Fibroblast of lung (primary cell): Measurements from ENCODE around the gene HOXB6. TPM values are rescaled to one million over a fixed set of nuclear protein-coding genes. Genes with fewer than 3 reads are reported as not detected.

Experiments
- DNase-seq, 2 donors: peaks; one replicate each; pipeline versions ENCODE4 v3.0.0 to v3.0.0-alpha.2; 2010; ENCODE audit warnings: low read depth in 2 of 2
- H2AFZ ChIP-seq: 2 replicates; pipeline ENCODE4 v1.5.1; 2012; ENCODE audit warnings: low read length, control low read depth, inconsistent platforms
- H3K27ac ChIP-seq: 2 replicates; pipeline ENCODE4 v1.5.1; 2011; ENCODE audit warnings: low read length, control low read depth; ENCODE audit not compliant: insufficient read depth
- H3K27me3 ChIP-seq: 2 replicates; pipeline ENCODE4 v1.5.1; 2011; ENCODE audit warnings: mild to moderate bottlenecking, low read length; ENCODE audit not compliant: control insufficient read depth, insufficient read depth
- H3K36me3 ChIP-seq: 2 replicates; pipeline ENCODE4 v1.5.1; 2011; ENCODE audit warnings: low read length; ENCODE audit not compliant: control insufficient read depth, insufficient read depth
- H3K4me1 ChIP-seq: 2 replicates; pipeline ENCODE4 v1.5.1; 2011; ENCODE audit warnings: low read length; ENCODE audit not compliant: control insufficient read depth, insufficient read depth; ENCODE audit errors: extremely low read depth
- H3K4me2 ChIP-seq: 2 replicates; pipeline ENCODE4 v1.5.1; 2011; ENCODE audit warnings: low read length, control low read depth; ENCODE audit not compliant: insufficient read depth; ENCODE audit errors: extremely low read depth
- H3K4me3 ChIP-seq, 4 experiments: fragments of 200-600 bp in 1 of 4; sonication (generic) in 1 of 4; replicated peaks in 1 of 4; 2 replicates each; pipeline ENCODE4 v1.5.1; 2011 to 2016; ENCODE audit warnings: low read length in 4 of 4, low read depth in 3 of 4, mild to moderate bottlenecking in 3 of 4, control low read depth in 2 of 4, inconsistent platforms in 1 of 4, mixed read lengths in 1 of 4; ENCODE audit not compliant: insufficient read depth in 1 of 4; ENCODE audit errors: control extremely low read depth in 1 of 4
- H3K79me2 ChIP-seq: 2 replicates; pipeline ENCODE4 v1.5.1; 2012; ENCODE audit warnings: mild to moderate bottlenecking, low read length, inconsistent platforms; ENCODE audit not compliant: control insufficient read depth, insufficient read depth
- H3K9ac ChIP-seq: 2 replicates; pipeline ENCODE4 v1.5.1; 2011; ENCODE audit warnings: mild to moderate bottlenecking, low read length, control low read depth; ENCODE audit not compliant: insufficient read depth
- H3K9me3 ChIP-seq: 2 replicates; pipeline ENCODE4 v1.5.1; 2012; ENCODE audit warnings: low read depth, low read length; ENCODE audit not compliant: control insufficient read depth, insufficient read depth
- H4K20me1 ChIP-seq: 2 replicates; pipeline ENCODE4 v1.5.1; 2011; ENCODE audit warnings: low read length; ENCODE audit not compliant: control insufficient read depth, insufficient read depth; ENCODE audit errors: extremely low read depth
- CTCF ChIP-seq, 2 donors: IDR thresholded peaks in 1 of 2; conservative IDR thresholded peaks in 1 of 2; 1 replicate in 1 of 2; 2 replicates in 1 of 2; pipeline ENCODE4 v1.5.1; 2011 to 2012; ENCODE audit warnings: low read length in 2 of 2, control low read depth in 1 of 2, inconsistent platforms in 1 of 2, low read depth in 1 of 2, mild to moderate bottlenecking in 1 of 2
- EZH2 ChIP-seq: IDR thresholded peaks from 2 replicates; pipeline ENCODE4 v1.5.1; 2012; ENCODE audit warnings: low read length, control low read depth, mild to moderate bottlenecking; ENCODE audit errors: missing control alignments
- polyA plus RNA-seq, 2 donors: library from polyadenylated mRNA; depleted of rRNA in 1 of 2; stranded (reverse) in 1 of 2; unstranded in 1 of 2; fragments of >200 nt; gene quantifications; 2 replicates each; pipeline ENCODE4 v1.2.1, GENCODE V29; 2011 to 2012; ENCODE audit warnings: missing spikeins in 1 of 2
- total RNA-seq: library from RNA; depleted of rRNA; stranded (reverse); fragments of >200 nt; gene quantifications from 2 replicates; pipeline ENCODE4 v1.2.1, GENCODE V29; 2014

The HOXB6 gene
- total and polyA plus RNA-seq, 2 donors (not counting 1 experiment from before 2014, with no cell fraction given), result 16.2 to 28.9 TPM

GRCh38 chr17:48593840-48594537 lies 10.8 kb downstream of the HOXB6 start:
- H2AFZ ChIP-seq, result no peak overlapping the region
- peak overlapping the region; percentile 95 for H3K4me2 ChIP-seq
- H3K36me3 ChIP-seq, result peaks cover 4% of the 10 kb centered on the region
- no peaks in the 10 kb centered on the region for H4K20me1 ChIP-seq
- H3K27me3 ChIP-seq, result no peaks in the 10 kb centered on the region
- H3K27ac ChIP-seq, result peak overlapping the region; percentile 98
- TF ChIP-seq CTCF (conservative IDR thresholded peaks at IDR 0.05 in 1 of 2, IDR thresholded peaks at IDR 0.05 in 1 of 2; ENCODE audit: low read depth in 1 of 2, low read length in 2 of 2) (peak; percentile 79 to 90), EZH2 (no peak)
- H3K4me3 ChIP-seq, result peak overlapping the region; percentile 83 to 98 (median 92)
- peaks cover 4% of the 10 kb centered on the region for H3K4me1 ChIP-seq
- no peaks in the 10 kb centered on the region for H3K9me3 ChIP-seq
- H3K9ac ChIP-seq, result peak overlapping the region; percentile 32
- peak; percentile 87 to 100 for DNase-seq
- H3K79me2 ChIP-seq, result peaks cover 97% of the 10 kb centered on the region

GRCh38 chr17:48593126-48593829 lies 11.5 kb downstream of the HOXB6 start, which contains the start of gene HOXB5:
HOXB5 (minus strand) TSS chr17:48593779; CDS start chr17:48593682, 97 bp downstream.
- Histone ChIP-seq H3K27ac (peak within 1 kb of the TSS; percentile 98), H3K79me2 (peaks cover 97% of the 10 kb centered on the region), H3K27me3 (no peaks in the 10 kb centered on the region), H4K20me1 (no peaks in the 10 kb centered on the region), H3K36me3 (peaks cover 4% of the 10 kb centered on the region), H3K4me1 (peaks cover 2% of the 10 kb centered on the region), H3K4me3 (peak within 1 kb of the TSS; percentile 83 to 98 (median 92)), H3K9me3 (no peaks in the 10 kb centered on the region), H3K4me2 (peak within 1 kb of the TSS; percentile 95), H2AFZ (no peak within 1 kb of the TSS), H3K9ac (peak within 1 kb of the TSS; percentile 94)
- peak in 1 of 2 donors; percentile 54 for DNase-seq
- TF ChIP-seq EZH2, result no peak
- no peak for TF ChIP-seq CTCF (conservative IDR thresholded peaks at IDR 0.05 in 1 of 2, IDR thresholded peaks at IDR 0.05 in 1 of 2; ENCODE audit: low read depth in 1 of 2, low read length in 2 of 2)

DNA sequence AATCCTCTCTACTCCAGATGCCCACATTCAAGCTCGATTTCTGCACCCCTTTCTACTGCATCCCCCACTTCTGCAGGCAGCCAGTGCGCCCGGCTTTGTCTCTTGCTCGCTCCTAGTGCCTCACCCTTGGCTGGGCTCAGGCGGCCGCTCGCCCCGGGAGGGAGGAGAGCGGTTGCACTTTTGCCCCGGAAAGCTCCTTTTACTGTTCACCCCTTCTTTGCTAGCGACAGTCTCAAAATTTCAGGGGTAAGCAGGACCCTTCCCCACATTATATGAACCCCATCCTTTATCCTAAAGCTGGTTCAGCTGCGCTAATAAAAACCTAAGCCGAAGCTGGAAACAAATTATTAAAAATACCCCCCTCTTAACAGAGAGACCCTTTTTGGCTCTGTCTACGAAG lies 12.2 kb downstream of the HOXB6 start:
- H2AFZ ChIP-seq, result no peak overlapping the region
- H3K9me3 ChIP-seq, result no peaks in the 10 kb centered on the region
- H3K4me2 ChIP-seq, result peak overlapping the region; percentile 81
- peak overlapping the region; percentile 83 to 98 (median 92) for H3K4me3 ChIP-seq
- peak overlapping the region; percentile 98 for H3K27ac ChIP-seq
- no peaks in the 10 kb centered on the region for H4K20me1 ChIP-seq
- peak in 1 of 2 donors; percentile 35 for DNase-seq
- H3K27me3 ChIP-seq, result no peaks in the 10 kb centered on the region
- peak overlapping the region; percentile 94 for H3K9ac ChIP-seq
- H3K36me3 ChIP-seq, result peaks cover 4% of the 10 kb centered on the region
- peaks cover 97% of the 10 kb centered on the region for H3K79me2 ChIP-seq
- H3K4me1 ChIP-seq, result peaks cover 2% of the 10 kb centered on the region
- TF ChIP-seq CTCF (conservative IDR thresholded peaks at IDR 0.05 in 1 of 2, IDR thresholded peaks at IDR 0.05 in 1 of 2; ENCODE audit: low read depth in 1 of 2, low read length in 2 of 2) (no peak), EZH2 (no peak)
